AG09319 (cell line): ENCODE data around the gene PKP4.
"Not testable (repeated sequence)": the region's sequence is repeated elsewhere in the genome, so short reads cannot be mapped to it uniquely, and the experiment has no call there.

Source experiments
- DNase-seq: peaks from one replicate; pipeline ENCODE4 v3.0.0-alpha.2; 2010; ENCODE audit warnings: low read depth; ENCODE audit errors: extremely low read depth
- CTCF ChIP-seq: IDR thresholded peaks from 2 replicates; pipeline ENCODE4 v1.5.1; 2011; ENCODE audit warnings: low read depth, mild to moderate bottlenecking, inconsistent platforms, low read length, moderate library complexity

The PKP4 gene

GRCh38 chr2:158460632-158461297, 4.0 kb downstream of the PKP4 start:
- TF ChIP-seq CTCF: peak; percentile 12

GRCh38 chr2:158463496-158464095, 6.8 kb downstream of the PKP4 start:
- DNase-seq: no peak
- TF ChIP-seq CTCF: no peak

More at GRCh38 chr2:158460632-158461297, 4.0 kb downstream of the PKP4 start:
- DNase-seq: no peak

GRCh38 chr2:158464426-158465281, 7.9 kb downstream of the PKP4 start:
- TF ChIP-seq CTCF: peak; percentile 36
- no peak for DNase-seq

- DNase-seq: no peak
- TF ChIP-seq CTCF: no peak
These were observed 10.5 kb downstream of the PKP4 start for GRCh38 chr2:158467248-158467647.

GRCh38 chr2:158472829-158473228, 16.1 kb downstream of the PKP4 start:
- DNase-seq: not testable (repeated sequence)

GRCh38 chr2:158473300-158473699, 16.5 kb downstream of the PKP4 start:
- not testable (repeated sequence) for DNase-seq

GRCh38 chr2:158473719-158474392, 17.1 kb downstream of the PKP4 start:
- no peak for TF ChIP-seq CTCF
- no peak for DNase-seq

- DNase-seq: not testable (repeated sequence)
These were observed 17.8 kb downstream of the PKP4 start for GRCh38 chr2:158474526-158475011.
